ENCODE results near the gene TEAD4.

TEAD4 gene

GRCh38 chr12:3032770-3033538, 73.8 kb downstream of the TEAD4 start:
- DNase-seq (ENCODE audit: low read depth) = no peak

- DNase-seq (ENCODE audit: low read depth) = no peak
Observed at GRCh38 chr12:3033539-3033867, 74.3 kb downstream of the TEAD4 start.

- no peak for DNase-seq (ENCODE audit: low read depth)
Observed at GRCh38 chr12:3034067-3034750, 75.0 kb downstream of the TEAD4 start.

- no peak for DNase-seq (ENCODE audit: low read depth)
Observed at GRCh38 chr12:3035171-3035570, 76.0 kb downstream of the TEAD4 start.

GRCh38 chr12:3035815-3036702, 76.9 kb downstream of the TEAD4 start:
- DNase-seq (ENCODE audit: low read depth) = no peak

GRCh38 chr12:3036901-3037600, 77.9 kb downstream of the TEAD4 start:
- DNase-seq (ENCODE audit: low read depth) = no peak

- DNase-seq (ENCODE audit: low read depth) = no peak
Observed at GRCh38 chr12:3038166-3038565, 79.0 kb downstream of the TEAD4 start.

GRCh38 chr12:3038926-3039510, 79.8 kb downstream of the TEAD4 start:
- no peak for DNase-seq (ENCODE audit: low read depth)

GRCh38 chr12:3040026-3040656, 80.9 kb downstream of the TEAD4 start:
- DNase-seq (ENCODE audit: low read depth) = no peak

- DNase-seq (ENCODE audit: low read depth) = no peak
Observed at GRCh38 chr12:3040663-3041544, 81.7 kb downstream of the TEAD4 start.

- no peak for DNase-seq (ENCODE audit: low read depth)
Observed at GRCh38 chr12:3041558-3042164, 82.5 kb downstream of the TEAD4 start.

- no peak for DNase-seq (ENCODE audit: low read depth)
Observed at GRCh38 chr12:3042394-3042793, 83.2 kb downstream of the TEAD4 start.

- no peak for DNase-seq (ENCODE audit: low read depth)
Observed at GRCh38 chr12:3042826-3043225, 83.6 kb downstream of the TEAD4 start.

- DNase-seq (ENCODE audit: low read depth) = no peak
Observed at GRCh38 chr12:3043406-3043805, 84.2 kb downstream of the TEAD4 start.

- DNase-seq (ENCODE audit: low read depth) = no peak
Observed at GRCh38 chr12:3044141-3044630, 85.0 kb downstream of the TEAD4 start.

GRCh38 chr12:3045494-3045893, 86.3 kb downstream of the TEAD4 start:
- DNase-seq (ENCODE audit: low read depth) = no peak

- DNase-seq (ENCODE audit: low read depth) = no peak
Observed at GRCh38 chr12:3045989-3046388, 86.8 kb downstream of the TEAD4 start.

GRCh38 chr12:3046441-3047200, 87.4 kb downstream of the TEAD4 start:
- no peak for DNase-seq (ENCODE audit: low read depth)

GRCh38 chr12:3047961-3048360, 88.8 kb downstream of the TEAD4 start:
- DNase-seq (ENCODE audit: low read depth) = no peak

Data from activated T-helper 1 cell treated with Interleukin-2 at 50 U/mL for 16 hours (primary cell).